DMS53 (cell line): ENCODE measurements around the gene PAPPA2.
A peak's percentile ranks its signal among the peaks of the same experiment; 100 is the strongest.
"Not testable (repeated sequence)": the region's sequence is repeated elsewhere in the genome, so short reads cannot be mapped to it uniquely, and the experiment has no call there.

ENCODE experiments used
- DNase-seq: peaks from one replicate; lab custom pipeline; 2025; lab: John Stamatoyannopoulos, UW

The PAPPA2 gene

DNA sequence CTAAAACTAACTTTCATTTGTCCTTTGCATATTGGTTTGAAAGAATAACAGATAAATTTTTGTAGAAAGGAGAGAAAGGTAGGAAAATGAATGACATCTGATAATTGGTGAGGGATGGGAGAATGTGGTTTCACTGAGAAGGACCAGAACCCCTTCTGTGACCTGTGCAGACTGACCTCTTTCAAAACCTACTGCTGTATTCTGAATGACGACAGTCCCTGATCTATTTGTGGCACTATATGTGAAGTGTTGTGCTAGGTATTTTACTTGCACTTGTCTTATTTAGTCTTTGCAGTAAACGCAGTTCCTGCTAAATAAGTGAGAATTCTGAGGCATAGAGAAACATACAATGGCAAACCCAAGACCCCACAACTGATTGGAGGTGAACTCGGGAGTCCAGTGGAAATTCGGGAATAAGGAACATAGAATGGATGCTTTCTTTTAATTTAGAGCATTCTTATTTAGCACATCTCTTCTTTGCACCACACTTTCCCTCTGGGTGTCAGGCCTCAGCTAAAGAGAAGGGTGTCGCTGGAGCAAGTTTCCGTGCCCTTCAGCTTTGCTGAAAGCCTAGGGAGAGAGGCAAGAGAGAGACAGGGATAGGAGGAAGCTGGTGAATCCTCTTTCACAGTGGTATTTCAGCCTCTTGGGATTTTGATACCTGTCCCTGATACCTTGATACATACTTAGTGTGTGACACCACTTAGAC lies 230.2 kb downstream of the PAPPA2 start:
- no peak for DNase-seq

- no peak for DNase-seq
Observed at GRCh38 chr1:176693697-176694329, 230.8 kb downstream of the PAPPA2 start.

DNA sequence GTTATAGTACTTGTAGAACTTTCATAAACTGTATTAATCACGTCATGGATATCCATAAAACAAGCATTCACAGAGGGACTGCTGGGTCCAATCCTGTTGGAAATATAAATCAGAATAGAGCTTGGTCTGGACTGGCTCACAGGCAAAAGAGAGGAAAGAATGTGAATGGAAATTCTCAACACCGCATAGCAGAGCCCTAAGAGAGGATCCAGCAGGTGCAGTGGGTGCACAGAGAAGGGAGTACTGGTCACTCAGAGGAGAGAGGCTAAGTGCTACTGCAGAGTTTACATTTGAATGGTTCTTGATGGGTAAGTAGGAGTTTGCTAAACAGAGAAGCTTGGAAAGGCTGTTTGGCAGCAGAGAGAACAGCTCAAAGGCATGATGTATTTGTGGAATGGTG lies 231.7 kb downstream of the PAPPA2 start:
- no peak for DNase-seq

DNA sequence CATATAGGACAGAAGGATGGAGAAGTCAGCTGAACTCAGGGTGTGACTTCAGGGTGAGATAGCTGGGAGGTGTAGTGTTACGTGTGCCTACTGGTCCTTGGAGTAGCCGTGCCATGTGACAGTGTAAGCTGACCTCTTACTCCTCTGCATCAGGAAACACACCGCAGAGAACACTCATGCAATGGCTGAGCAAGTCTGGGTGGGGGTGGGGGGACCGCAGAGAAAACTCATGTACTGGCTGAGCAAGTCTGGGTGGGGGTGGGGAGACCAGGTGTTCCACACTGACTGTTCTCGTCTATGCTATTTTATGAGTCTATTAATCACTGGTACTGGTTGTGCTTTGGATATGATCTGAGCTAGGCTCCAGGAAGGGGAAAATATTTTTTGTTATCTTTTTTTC lies 233.1 kb downstream of the PAPPA2 start:
- DNase-seq = peak; percentile 97

DNA sequence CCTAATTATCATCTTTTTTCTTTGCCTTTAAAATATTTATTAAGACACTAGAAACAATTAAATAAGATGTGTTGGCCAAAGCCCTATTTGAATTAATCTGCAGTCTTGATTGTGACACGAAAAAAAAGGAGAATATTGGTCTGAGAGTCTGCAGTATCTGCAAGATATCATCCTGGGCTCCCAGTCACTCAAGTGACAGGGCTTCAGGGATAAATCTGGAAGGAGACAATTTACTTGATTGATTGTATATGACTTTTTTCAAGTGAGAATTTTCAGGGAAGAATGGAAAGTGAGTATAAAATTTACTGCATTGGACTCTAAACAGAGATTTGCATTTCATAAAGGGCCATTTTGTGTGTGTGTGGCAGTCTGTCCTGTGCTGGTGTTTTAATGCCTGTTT lies 233.7 kb downstream of the PAPPA2 start:
- peak; percentile 16 for DNase-seq

- DNase-seq = no peak
Observed at GRCh38 chr1:176699821-176700220, 236.8 kb downstream of the PAPPA2 start.

DNA sequence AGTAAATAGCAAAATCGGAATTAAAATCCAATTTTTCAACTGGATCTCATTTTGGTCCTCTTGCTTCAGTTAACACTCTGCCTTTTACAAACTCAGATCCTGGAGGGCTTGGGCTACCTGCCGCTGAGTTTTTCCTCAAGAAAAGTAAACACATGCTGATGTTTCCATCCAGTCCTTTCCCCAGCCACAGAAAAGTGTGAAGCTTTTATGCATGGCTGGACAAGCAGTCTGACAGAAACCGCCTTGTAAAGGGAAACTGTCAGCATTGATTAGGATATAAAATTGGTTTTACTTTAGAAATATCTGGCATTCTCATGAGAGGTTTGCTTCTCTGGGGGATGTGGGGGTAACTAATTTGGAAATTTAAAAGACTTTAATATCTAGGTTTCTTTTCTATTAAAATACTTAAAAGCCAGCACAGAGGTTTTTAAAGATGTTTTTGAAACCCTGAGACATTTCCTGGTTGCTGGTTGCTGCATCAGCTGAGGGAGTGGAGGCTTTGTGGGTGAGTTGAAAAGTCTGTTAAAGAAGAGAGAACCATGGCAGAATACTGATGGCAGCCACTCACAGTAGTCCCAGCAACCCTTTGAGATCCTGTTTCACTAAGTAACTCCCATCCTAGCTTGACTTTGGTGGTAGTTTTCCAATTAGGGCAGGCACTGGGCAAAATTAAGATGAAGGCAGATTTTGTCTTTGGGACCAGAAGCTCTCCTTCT lies 238.3 kb downstream of the PAPPA2 start:
- DNase-seq = no peak

GRCh38 chr1:176702901-176703300 lies 239.9 kb downstream of the PAPPA2 start:
- DNase-seq = no peak

DNA sequence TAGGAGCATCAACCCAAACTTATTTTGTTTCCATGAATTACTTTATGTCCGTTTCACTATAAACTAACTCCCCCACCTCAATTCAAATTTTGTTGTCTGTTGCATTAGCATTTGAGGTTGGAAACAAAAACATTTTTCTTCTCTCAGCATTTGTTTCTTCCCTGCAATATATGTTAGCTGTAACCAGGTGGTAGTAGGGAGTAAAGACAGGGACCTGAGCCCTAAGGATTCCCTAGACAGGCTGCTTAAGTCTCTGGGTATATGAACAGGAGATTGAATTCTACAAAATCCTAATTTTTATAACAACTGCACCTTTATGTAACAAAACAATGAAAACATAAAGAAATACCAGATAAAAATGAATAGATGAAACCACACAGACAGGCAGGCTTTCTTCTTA lies 242.6 kb downstream of the PAPPA2 start:
- no peak for DNase-seq

GRCh38 chr1:176717066-176717750 lies 254.2 kb downstream of the PAPPA2 start:
- DNase-seq = peak; percentile 51

- DNase-seq = no peak
Observed at GRCh38 chr1:176719447-176719846, 256.5 kb downstream of the PAPPA2 start.

DNA sequence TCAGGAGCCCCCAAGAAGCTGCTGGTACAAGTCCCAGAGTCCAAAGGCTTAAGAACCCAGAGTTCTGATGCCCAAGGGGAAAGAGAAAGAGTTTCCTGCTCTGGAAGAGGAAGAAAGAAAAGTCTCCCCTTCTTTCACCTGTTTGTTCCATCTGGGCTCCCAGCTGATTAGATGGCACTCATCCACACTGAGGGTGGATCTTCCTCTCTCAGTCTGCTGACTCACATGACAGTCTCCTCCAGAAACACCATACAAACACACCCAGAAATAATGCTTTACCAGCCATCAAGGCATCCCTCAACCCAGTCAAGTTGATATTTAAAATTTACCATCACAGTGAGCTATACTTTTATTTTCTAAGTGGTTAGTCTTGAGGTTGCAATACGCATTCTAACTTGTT lies 257.9 kb downstream of the PAPPA2 start:
- no peak for DNase-seq

DNA sequence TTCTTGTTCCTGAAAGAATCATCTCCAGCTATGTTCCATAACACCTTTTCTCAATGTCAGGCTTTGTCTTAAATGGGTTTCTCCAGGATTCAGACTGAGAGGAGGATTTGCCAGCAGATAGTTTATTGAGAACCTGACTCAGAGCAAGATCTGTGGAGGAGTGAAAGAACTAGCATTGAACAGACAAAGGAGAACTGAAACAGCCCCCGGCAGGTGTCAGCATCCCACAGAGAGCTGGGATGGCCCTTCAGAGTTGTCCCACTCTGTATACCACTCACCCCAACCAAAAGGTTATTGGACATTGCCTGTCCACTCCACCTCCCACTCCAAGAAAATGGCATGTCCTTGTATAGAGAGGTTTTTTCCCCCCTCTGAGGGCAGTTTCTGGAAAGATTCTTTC lies 270.7 kb downstream of the PAPPA2 start:
- no peak for DNase-seq

GRCh38 chr1:176735201-176735600 lies 272.2 kb downstream of the PAPPA2 start:
- no peak for DNase-seq

DNA sequence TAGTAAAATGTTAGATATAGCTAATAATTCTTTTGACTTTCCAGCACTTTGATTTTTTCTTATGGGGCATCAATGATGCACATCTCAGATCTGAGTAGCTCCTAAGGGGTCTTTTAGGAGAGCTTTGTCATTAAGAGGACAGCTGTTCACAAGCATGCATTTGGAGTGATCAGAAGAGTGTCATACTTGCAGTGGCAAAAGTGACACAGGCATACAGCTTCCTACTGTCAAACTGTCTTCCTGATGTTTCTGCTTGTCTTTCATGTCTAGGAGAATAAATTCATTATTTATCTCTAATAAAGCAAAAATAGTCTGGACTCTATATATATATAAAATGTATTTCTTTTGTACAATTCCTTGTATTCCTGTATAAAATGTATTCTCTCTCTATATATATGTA lies 273.0 kb downstream of the PAPPA2 start:
- DNase-seq = no peak

GRCh38 chr1:176741181-176741580 lies 278.2 kb downstream of the PAPPA2 start:
- no peak for DNase-seq

- no peak for DNase-seq
Observed at GRCh38 chr1:176742322-176742721, 279.3 kb downstream of the PAPPA2 start.

- DNase-seq = no peak
Observed at GRCh38 chr1:176744142-176744541, 281.2 kb downstream of the PAPPA2 start.

- peak; percentile 72 for DNase-seq
Observed at GRCh38 chr1:176745945-176746344, 283.0 kb downstream of the PAPPA2 start.

DNA sequence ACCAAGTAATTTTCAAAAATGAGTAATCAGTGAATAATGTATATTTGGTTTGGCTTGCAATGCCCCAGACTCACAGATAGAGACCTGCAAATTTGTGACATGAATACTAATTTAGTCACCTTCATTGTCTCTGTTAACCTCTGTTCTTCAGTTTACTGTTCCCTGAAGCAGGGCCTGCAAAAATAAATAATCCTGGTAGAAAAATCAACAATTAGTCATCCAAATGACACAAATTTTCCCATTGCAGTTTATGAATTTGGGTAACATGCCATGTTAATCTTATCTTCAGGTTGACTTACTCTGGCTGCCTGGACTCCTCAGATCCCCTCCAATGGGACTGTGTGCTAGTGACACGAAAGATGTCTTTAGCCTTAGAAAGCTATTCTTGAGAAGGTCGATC lies 289.5 kb downstream of the PAPPA2 start:
- peak; percentile 60 for DNase-seq

- no peak for DNase-seq
Observed at GRCh38 chr1:176754676-176755075, 291.7 kb downstream of the PAPPA2 start.

DNA sequence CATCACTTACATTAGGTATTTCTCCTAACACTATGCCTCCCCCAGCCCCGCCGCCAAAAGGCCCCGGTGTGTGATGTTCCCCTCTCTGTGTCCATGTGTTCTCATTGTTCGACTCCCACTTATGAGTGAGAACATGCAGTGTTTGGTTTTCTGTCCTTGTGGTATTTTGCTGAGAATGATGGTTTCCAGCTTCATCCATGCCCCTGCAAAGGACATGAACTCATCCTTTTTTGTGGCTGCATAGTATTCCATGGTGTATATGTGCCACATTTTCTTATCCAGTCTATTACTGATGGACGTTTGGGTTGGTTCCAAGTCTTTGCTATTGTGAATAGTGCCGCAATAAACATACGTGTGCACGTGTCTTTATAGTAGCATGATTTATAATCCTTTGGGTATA lies 293.8 kb downstream of the PAPPA2 start:
- not testable (repeated sequence) for DNase-seq

GRCh38 chr1:176765608-176766007 lies 302.6 kb downstream of the PAPPA2 start:
- no peak for DNase-seq
